ENCODE measurements around the gene CCDC40.

The CCDC40 gene

GRCh38 chr17:80035937-80036714 lies at the start of gene CCDC40:
CCDC40 (plus strand) TSS chr17:80036642; CDS start chr17:80036663, 21 bp downstream.
- peak; percentile 82 for DNase-seq (ENCODE audit: low spot score)
- no peak for TF ChIP-seq CTCF (IDR thresholded peaks at IDR 0.05; ENCODE audit: extremely low read depth, missing control alignments)

GRCh38 chr17:79987187-79987934 lies 49.1 kb upstream of the CCDC40 start:
- TF ChIP-seq CTCF (IDR thresholded peaks at IDR 0.05; ENCODE audit: extremely low read depth, missing control alignments): no peak
- no peak for DNase-seq (ENCODE audit: low spot score)

- DNase-seq (ENCODE audit: low spot score): no peak
- no peak for TF ChIP-seq CTCF (IDR thresholded peaks at IDR 0.05; ENCODE audit: extremely low read depth, missing control alignments)
These were observed 48.6 kb upstream of the CCDC40 start for GRCh38 chr17:79987935-79988184.

GRCh38 chr17:79988185-79988971 lies 48.1 kb upstream of the CCDC40 start:
- TF ChIP-seq CTCF (IDR thresholded peaks at IDR 0.05; ENCODE audit: extremely low read depth, missing control alignments): no peak
- DNase-seq (ENCODE audit: low spot score): no peak

- DNase-seq (ENCODE audit: low spot score): no peak
- TF ChIP-seq CTCF (IDR thresholded peaks at IDR 0.05; ENCODE audit: extremely low read depth, missing control alignments): no peak
These were observed 47.2 kb upstream of the CCDC40 start for GRCh38 chr17:79989106-79989835.

- no peak for DNase-seq (ENCODE audit: low spot score)
- no peak for TF ChIP-seq CTCF (IDR thresholded peaks at IDR 0.05; ENCODE audit: extremely low read depth, missing control alignments)
These were observed 46.3 kb upstream of the CCDC40 start for GRCh38 chr17:79990051-79990592.

Data from GM20000 (cell line).